Measurements from ENCODE around the gene SLC50A1. TPM values are rescaled to one million over a fixed set of nuclear protein-coding genes. Genes with fewer than 3 reads are reported as not detected.

Gene SLC50A1
- total and polyA plus RNA-seq, 9 of the 15 experiments (the other 6 are each of a cell fraction or from before 2014, with no cell fraction given) = 46.5 to 132 (median 91.9) TPM

DNA sequence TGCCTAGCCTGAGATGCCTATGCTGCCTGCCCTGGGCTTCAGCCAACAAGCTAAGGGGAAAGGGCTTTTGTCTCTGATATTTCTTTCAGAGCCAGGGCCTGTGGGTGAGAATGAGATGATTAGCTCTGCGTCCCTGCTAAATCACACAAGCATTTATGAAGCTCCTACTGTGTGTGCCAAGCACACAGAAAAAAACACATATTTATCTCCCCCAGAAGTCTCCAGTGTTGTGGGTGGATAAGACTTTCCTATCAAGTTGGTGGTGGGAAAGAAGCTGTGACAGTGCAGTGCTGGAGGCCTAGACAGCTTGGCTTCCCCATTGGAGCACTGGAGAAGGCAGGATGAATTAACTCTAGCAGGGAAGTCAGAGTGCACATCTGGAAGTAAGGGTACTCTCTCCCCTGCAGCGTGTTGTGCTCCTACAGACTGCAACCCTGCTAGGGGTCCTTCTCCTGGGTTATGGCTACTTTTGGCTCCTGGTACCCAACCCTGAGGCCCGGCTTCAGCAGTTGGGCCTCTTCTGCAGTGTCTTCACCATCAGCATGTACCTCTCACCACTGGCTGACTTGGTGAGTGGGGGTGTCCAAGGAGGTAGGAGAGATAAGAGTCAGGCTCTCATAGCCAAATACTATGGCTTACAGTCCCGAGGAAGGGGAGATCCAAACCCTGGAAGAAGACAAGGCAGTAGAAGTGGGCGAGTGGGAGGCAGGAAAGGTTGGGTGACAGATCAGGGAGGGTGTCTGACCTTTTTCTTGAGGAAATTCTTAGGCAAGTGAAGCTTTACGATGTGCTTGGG is 1.7 kb downstream of the SLC50A1 start (continued):
- no peak for TF ChIP-seq FOS (IDR thresholded peaks at IDR 0.05; ENCODE audit: extremely low read depth, insufficient read length)
- TF ChIP-seq CREB3 (tag; conservative IDR thresholded peaks at IDR 0.05; ENCODE audit: low read depth) = no peak
- TF ChIP-seq TBL1XR1 (IDR thresholded peaks at IDR 0.05; ENCODE audit: low read length in 2 of 2) = no peak
- TF ChIP-seq SMARCE1 (IDR thresholded peaks at IDR 0.05) = peak; percentile 54; the same call in 1 of the 2 replicates
- TF ChIP-seq IFI16 (CRISPR knock-in tag; IDR thresholded peaks at IDR 0.05) = no peak
- no peak for TF ChIP-seq ZFP30 (CRISPR knock-in tag; IDR thresholded peaks at IDR 0.05; ENCODE audit: borderline replicate concordance)
- no peak for TF ChIP-seq BACH1 (tag; IDR thresholded peaks at IDR 0.05)
- TF ChIP-seq, protein P1, sequence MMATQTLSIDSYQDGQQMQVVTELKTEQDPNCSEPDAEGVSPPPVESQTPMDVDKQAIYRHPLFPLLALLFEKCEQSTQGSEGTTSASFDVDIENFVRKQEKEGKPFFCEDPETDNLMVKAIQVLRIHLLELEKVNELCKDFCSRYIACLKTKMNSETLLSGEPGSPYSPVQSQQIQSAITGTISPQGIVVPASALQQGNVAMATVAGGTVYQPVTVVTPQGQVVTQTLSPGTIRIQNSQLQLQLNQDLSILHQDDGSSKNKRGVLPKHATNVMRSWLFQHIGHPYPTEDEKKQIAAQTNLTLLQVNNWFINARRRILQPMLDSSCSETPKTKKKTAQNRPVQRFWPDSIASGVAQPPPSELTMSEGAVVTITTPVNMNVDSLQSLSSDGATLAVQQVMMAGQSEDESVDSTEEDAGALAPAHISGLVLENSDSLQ (IDR thresholded peaks at IDR 0.05) = no peak
- no peak for TF ChIP-seq KAT2B (IDR thresholded peaks at IDR 0.05; ENCODE audit: low read depth, low read length)
- no peak for TF ChIP-seq TGIF2 (CRISPR knock-in tag; IDR thresholded peaks at IDR 0.05)
- TF ChIP-seq ZNF277 (CRISPR knock-in tag; IDR thresholded peaks at IDR 0.05; ENCODE audit: borderline replicate concordance) = no peak
- TF ChIP-seq AFF4 (CRISPR knock-in tag; IDR thresholded peaks at IDR 0.05) = no peak

All from K562 (cell line).